ENCODE measurements around the gene MYBPC2.

Gene MYBPC2

GRCh38 chr19:50512112-50512998, 79.7 kb downstream of the MYBPC2 start:
- Histone ChIP-seq H3K4me1 (ENCODE audit: control insufficient read depth, insufficient read depth, low read length) (peaks cover 5% of the 10 kb centered on the region), H3K9me3 (ENCODE audit: control insufficient read depth, insufficient read depth, low read depth, low read length) (no peaks in the 10 kb centered on the region), H3K4me3 (ENCODE audit: low read depth, low read length) (no peak overlapping the region), H3K27ac (ENCODE audit: extremely low read depth, low read depth, low read length) (peak overlapping the region; percentile 76; the same call in 1 of the 2 replicates), H3K36me3 (ENCODE audit: control insufficient read depth in 2 of 2, insufficient read depth in 1 of 2, low read length in 2 of 2) (no peaks in the 10 kb centered on the region)
- no peak for TF ChIP-seq ZNF311 (tag by site-specific recombination; IDR thresholded peaks at IDR 0.05; ENCODE audit: borderline replicate concordance)
- 0 out of 2 replicates have a peak, but pooled peaks have one; percentile 17 for TF ChIP-seq GLIS1 (tag by site-specific recombination; IDR thresholded peaks at IDR 0.05)
- TF ChIP-seq ZIC2 (tag by site-specific recombination; IDR thresholded peaks at IDR 0.05), result peak; percentile 17; the same call in 1 of the 2 replicates
- ChIA-PET CTCF (interaction anchor here (0.9 to 2.7 kb wide), 4 partner anchors 16 to 144 kb away, joined by 3 to 11 read pairs (median 6); no protein-coding TSS in a partner anchor), POLR2A (interaction anchor here (0.7 to 1.5 kb wide), 3 partner anchors 33 to 157 kb away, joined by 3 to 7 read pairs (median 5); no protein-coding TSS in a partner anchor)

- Histone ChIP-seq H3K36me3 (ENCODE audit: control insufficient read depth in 2 of 2, insufficient read depth in 1 of 2, low read length in 2 of 2) (peaks cover 0 to under 1% of the 10 kb centered on the region in 2 experiments; a peak in 1 of 3 replicates), H3K4me3 (ENCODE audit: low read depth, low read length) (no peak overlapping the region), H3K4me1 (ENCODE audit: control insufficient read depth, insufficient read depth, low read length) (peaks cover 5% of the 10 kb centered on the region), H3K27ac (ENCODE audit: extremely low read depth, low read depth, low read length) (no peak overlapping the region), H3K9me3 (ENCODE audit: control insufficient read depth, insufficient read depth, low read depth, low read length) (no peaks in the 10 kb centered on the region)
- POLR2A ChIA-PET, result no interaction called here
- CTCF ChIA-PET, result interaction anchor here (2.6 to 2.7 kb wide), 2 partner anchors 24 to 25 kb away, joined by 6 to 11 read pairs; no protein-coding TSS in a partner anchor
- no peak for TF ChIP-seq ZBTB26 (tag by site-specific recombination; optimal IDR thresholded peaks at IDR 0.05)
- TF ChIP-seq, protein P1, sequence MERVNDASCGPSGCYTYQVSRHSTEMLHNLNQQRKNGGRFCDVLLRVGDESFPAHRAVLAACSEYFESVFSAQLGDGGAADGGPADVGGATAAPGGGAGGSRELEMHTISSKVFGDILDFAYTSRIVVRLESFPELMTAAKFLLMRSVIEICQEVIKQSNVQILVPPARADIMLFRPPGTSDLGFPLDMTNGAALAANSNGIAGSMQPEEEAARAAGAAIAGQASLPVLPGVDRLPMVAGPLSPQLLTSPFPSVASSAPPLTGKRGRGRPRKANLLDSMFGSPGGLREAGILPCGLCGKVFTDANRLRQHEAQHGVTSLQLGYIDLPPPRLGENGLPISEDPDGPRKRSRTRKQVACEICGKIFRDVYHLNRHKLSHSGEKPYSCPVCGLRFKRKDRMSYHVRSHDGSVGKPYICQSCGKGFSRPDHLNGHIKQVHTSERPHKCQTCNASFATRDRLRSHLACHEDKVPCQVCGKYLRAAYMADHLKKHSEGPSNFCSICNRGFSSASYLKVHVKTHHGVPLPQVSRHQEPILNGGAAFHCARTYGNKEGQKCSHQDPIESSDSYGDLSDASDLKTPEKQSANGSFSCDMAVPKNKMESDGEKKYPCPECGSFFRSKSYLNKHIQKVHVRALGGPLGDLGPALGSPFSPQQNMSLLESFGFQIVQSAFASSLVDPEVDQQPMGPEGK (tag by site-specific recombination; IDR thresholded peaks at IDR 0.05), result peak; percentile 50
- 0 out of 2 replicates have a peak, but pooled peaks have one; percentile 0 for TF ChIP-seq ZNF596 (tag by site-specific recombination; IDR thresholded peaks at IDR 0.05)
- TF ChIP-seq ZNF280D (tag by site-specific recombination; IDR thresholded peaks at IDR 0.05), result no peak
- no peak for TF ChIP-seq ZBTB20 (tag by site-specific recombination; IDR thresholded peaks at IDR 0.05)
- TF ChIP-seq ZNF555 (tag by site-specific recombination; conservative IDR thresholded peaks at IDR 0.05), result no peak
- TF ChIP-seq YY2 (tag by site-specific recombination; IDR thresholded peaks at IDR 0.05), result no peak
- 0 out of 2 replicates have a peak, but pooled peaks have one; percentile 23 for TF ChIP-seq ZBTB10 (tag by site-specific recombination; IDR thresholded peaks at IDR 0.05)
- TF ChIP-seq, protein P2, sequence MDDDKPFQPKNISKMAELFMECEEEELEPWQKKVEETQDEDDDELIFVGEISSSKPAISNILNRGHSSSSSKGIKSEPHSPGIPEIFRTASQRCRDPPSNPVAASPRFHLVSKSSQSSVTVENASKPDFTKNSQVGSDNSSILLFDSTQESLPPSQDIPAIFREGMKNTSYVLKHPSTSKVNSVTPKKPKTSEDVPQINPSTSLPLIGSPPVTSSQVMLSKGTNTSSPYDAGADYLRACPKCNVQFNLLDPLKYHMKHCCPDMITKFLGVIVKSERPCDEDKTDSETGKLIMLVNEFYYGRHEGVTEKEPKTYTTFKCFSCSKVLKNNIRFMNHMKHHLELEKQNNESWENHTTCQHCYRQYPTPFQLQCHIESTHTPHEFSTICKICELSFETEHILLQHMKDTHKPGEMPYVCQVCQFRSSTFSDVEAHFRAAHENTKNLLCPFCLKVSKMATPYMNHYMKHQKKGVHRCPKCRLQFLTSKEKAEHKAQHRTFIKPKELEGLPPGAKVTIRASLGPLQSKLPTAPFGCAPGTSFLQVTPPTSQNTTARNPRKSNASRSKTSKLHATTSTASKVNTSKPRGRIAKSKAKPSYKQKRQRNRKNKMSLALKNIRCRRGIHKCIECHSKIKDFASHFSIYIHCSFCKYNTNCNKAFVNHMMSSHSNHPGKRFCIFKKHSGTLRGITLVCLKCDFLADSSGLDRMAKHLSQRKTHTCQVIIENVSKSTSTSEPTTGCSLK (tag by site-specific recombination; IDR thresholded peaks at IDR 0.05), result no peak
- TF ChIP-seq GLI2 (tag by site-specific recombination; IDR thresholded peaks at IDR 0.05; ENCODE audit: borderline replicate concordance, low read depth), result no peak
- TF ChIP-seq ZNF623 (tag by site-specific recombination; IDR thresholded peaks at IDR 0.05), result no peak
- no peak for TF ChIP-seq KLF10 (tag by site-specific recombination; IDR thresholded peaks at IDR 0.05)
- TF ChIP-seq ZNF747 (tag by site-specific recombination; IDR thresholded peaks at IDR 0.05), result no peak
- TF ChIP-seq, protein P3, sequence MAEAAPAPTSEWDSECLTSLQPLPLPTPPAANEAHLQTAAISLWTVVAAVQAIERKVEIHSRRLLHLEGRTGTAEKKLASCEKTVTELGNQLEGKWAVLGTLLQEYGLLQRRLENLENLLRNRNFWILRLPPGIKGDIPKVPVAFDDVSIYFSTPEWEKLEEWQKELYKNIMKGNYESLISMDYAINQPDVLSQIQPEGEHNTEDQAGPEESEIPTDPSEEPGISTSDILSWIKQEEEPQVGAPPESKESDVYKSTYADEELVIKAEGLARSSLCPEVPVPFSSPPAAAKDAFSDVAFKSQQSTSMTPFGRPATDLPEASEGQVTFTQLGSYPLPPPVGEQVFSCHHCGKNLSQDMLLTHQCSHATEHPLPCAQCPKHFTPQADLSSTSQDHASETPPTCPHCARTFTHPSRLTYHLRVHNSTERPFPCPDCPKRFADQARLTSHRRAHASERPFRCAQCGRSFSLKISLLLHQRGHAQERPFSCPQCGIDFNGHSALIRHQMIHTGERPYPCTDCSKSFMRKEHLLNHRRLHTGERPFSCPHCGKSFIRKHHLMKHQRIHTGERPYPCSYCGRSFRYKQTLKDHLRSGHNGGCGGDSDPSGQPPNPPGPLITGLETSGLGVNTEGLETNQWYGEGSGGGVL (tag by site-specific recombination; IDR thresholded peaks at IDR 0.05), result 0 out of 2 replicates have a peak, but pooled peaks have one; percentile 28
Observed at GRCh38 chr19:50512999-50513745, 80.5 kb downstream of the MYBPC2 start.
